AG04450 (cell line): ENCODE data around the gene SMIM1. TPM values are rescaled to one million over a fixed set of nuclear protein-coding genes. Genes with fewer than 3 reads are reported as not detected.

Source experiments
- CTCF ChIA-PET: fragments of 300-600, 350-600 bp; formaldehyde crosslinking; extraction: SDS; loops from one replicate; lab custom pipeline; 2022; ENCODE audit warnings: antibody characterized with exemption, inconsistent platforms; lab: Charles Lee
- POLR2A ChIA-PET: fragments of 350-600 bp; formaldehyde crosslinking; extraction: SDS; loops from one replicate; lab custom pipeline; 2021; ENCODE audit warnings: antibody characterized with exemption, inconsistent platforms; lab: Yijun Ruan, JAX
- DNase-seq: peaks from one replicate; pipeline ENCODE4 v3.0.0-alpha.2; 2011; ENCODE audit warnings: low read depth, low spot score
- H3K27ac ChIP-seq: one replicate; pipeline ENCODE4 v1.5.1; 2012; ENCODE audit warnings: low read depth, low read length, control low read depth
- H3K27me3 ChIP-seq: one replicate; pipeline ENCODE4 v1.6.0; 2012; ENCODE audit warnings: low read length; ENCODE audit not compliant: control insufficient read depth, insufficient read depth
- H3K4me3 ChIP-seq: 2 replicates; pipeline ENCODE4 v1.5.1; 2011; ENCODE audit warnings: mild to moderate bottlenecking, low read depth, low read length, control low read depth
- H3K9me3 ChIP-seq: 2 replicates; pipeline ENCODE4 v1.5.1; 2012; ENCODE audit warnings: low read length; ENCODE audit not compliant: control insufficient read depth, insufficient read depth
- polyA plus RNA-seq: library from polyadenylated mRNA; depleted of rRNA; stranded (reverse); fragments of >200 nt; gene quantifications from 2 replicates; pipeline ENCODE4 v1.2.3, GENCODE V29; 2011
- TF ChIP-seq, protein P1 (sequence below): IDR thresholded peaks from 2 replicates; pipeline ENCODE4 v1.5.1; 2011; ENCODE audit warnings: low read depth, low read length, control low read depth, inconsistent platforms

SMIM1 gene
- polyA plus RNA-seq, 1 experiment: 1.1 TPM

DNA sequence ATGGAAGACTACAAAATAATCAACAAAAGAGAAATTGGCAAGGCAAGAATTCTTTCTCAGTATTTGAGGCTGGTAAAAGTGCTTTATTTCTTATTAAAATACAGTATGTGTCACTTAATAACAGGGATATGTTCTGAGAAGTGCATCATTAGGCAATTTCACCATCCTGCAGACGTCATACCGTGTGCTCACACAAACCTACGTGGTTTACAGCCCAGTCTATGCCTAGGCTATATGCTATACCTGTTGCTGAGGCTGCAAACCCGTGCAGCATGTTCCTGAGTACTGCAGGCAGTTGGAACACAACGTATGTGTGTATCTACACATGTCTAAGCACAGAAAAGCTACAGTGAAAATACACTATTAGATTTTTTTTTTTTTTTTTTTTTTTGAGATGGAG, 23.0 kb upstream of the SMIM1 start:
- ChIA-PET CTCF (no interaction called here), POLR2A (no interaction called here)
- no peak for DNase-seq
- Histone ChIP-seq H3K9me3 (no peaks in the 10 kb centered on the region), H3K4me3 (no peak overlapping the region), H3K27ac (no peak overlapping the region), H3K27me3 (peaks cover 26% of the 10 kb centered on the region)
- TF ChIP-seq, protein P1, sequence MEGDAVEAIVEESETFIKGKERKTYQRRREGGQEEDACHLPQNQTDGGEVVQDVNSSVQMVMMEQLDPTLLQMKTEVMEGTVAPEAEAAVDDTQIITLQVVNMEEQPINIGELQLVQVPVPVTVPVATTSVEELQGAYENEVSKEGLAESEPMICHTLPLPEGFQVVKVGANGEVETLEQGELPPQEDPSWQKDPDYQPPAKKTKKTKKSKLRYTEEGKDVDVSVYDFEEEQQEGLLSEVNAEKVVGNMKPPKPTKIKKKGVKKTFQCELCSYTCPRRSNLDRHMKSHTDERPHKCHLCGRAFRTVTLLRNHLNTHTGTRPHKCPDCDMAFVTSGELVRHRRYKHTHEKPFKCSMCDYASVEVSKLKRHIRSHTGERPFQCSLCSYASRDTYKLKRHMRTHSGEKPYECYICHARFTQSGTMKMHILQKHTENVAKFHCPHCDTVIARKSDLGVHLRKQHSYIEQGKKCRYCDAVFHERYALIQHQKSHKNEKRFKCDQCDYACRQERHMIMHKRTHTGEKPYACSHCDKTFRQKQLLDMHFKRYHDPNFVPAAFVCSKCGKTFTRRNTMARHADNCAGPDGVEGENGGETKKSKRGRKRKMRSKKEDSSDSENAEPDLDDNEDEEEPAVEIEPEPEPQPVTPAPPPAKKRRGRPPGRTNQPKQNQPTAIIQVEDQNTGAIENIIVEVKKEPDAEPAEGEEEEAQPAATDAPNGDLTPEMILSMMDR: no peak

DNA sequence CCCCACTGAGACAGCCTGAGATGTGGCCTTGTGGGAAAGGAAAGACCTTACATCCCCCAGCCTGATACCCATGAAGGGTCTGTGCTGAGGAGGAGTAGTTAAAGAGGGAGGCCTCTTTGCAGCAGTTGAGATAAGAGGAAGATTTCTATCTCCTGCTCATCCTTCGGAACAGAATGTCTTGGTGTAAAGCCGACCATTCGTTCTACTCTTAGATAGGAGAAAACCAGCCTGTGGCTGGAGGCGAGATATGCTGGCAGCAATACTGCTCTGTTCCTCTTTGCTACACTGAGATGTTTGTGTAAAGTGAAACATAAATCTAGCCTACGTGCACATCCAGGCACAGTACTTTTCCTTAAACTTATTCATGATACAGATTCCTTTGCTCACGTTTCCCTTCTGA, 21.8 kb upstream of the SMIM1 start:
- no peak overlapping the region for H3K27ac ChIP-seq
- peaks cover 25% of the 10 kb centered on the region for H3K27me3 ChIP-seq
- POLR2A ChIA-PET: no interaction called here
- TF ChIP-seq, protein P1: no peak
- CTCF ChIA-PET: no interaction called here
- H3K4me3 ChIP-seq: no peak overlapping the region
- no peaks in the 10 kb centered on the region for H3K9me3 ChIP-seq
- DNase-seq: no peak

DNA sequence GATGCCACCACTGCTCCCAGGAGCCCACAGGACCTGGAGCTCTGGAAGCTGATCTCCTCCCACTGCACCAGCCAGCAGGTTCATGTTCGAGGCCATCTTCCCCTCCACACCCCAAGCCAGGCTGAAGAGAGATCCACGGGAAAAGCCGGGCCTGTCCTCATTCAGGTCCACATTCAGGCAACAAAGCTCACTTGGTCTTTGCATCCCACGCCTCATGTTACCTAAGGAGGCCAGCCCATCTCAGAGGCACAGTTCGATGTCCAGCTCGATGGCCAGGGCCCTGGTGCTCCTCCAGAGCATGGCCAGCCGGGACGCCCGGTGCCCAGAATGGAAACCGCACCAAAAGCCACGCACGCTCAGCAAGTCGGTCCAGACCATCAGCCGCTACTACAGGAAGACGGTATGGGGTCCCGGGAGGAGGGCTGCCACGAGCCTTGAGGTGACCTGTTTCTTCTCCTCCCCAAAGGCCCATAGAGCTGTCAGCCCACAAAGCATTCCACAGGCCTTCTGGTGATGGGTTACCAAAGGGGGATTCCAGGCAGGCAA, 20.1 kb upstream of the SMIM1 start, which contains the start of gene CCDC27:
Gene CCDC27, plus strand, starts transcription at position 51 of the 546 bp plus-strand sequence. Its CDS starts 32 bp downstream, at position 83.
- ChIA-PET POLR2A (no interaction called here), CTCF (no interaction called here)
- TF ChIP-seq, protein P1: no peak
- Histone ChIP-seq H3K4me3 (no peak within 1 kb of the TSS), H3K9me3 (no peaks in the 10 kb centered on the region), H3K27ac (no peak within 1 kb of the TSS), H3K27me3 (peaks cover 21% of the 10 kb centered on the region)
- no peak for DNase-seq

DNA sequence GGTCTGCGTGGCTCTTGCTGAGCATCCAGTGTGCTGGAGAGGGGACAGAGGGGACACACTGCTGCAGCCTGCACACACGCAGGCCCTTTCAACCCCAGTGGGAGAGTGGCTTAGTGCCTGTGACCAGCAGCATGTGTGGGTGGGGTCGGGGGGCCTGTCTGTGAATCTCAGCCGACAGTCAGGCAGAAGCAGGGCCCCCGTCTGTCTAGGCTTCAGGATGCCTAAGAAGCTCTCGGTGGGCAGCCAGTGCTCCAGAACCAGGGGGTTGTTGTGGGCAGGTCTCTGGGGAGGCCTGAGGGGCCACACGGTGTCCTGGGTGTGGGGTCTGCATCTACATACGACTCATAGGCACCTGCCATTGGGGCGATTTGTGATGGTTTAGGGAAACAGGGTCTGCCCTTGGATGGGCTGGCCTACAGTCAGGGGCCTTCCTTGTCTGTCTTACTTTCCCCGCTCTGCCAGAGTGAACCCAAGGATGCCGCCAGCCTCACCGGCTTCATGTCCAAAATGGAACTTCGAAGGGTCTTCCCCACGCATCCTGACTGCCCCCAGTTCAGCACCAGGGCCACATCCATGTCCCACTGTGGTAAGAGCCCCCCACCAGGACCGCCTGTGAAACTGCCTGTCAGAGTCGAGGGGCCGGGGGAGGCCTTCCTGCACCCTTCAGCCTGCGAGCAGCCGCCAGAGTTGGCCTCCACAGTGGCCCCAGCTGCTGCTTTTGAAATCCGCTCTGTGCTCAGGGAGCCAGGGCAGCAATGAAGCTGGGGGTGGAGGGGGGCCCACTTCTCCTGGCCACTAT, 18.7 kb upstream of the SMIM1 start:
- POLR2A ChIA-PET: no interaction called here
- no peak for DNase-seq
- CTCF ChIA-PET: no interaction called here
- Histone ChIP-seq H3K9me3 (no peaks in the 10 kb centered on the region), H3K27me3 (peaks cover 17% of the 10 kb centered on the region), H3K4me3 (no peak overlapping the region), H3K27ac (no peak overlapping the region)
- TF ChIP-seq, protein P1: no peak

DNA sequence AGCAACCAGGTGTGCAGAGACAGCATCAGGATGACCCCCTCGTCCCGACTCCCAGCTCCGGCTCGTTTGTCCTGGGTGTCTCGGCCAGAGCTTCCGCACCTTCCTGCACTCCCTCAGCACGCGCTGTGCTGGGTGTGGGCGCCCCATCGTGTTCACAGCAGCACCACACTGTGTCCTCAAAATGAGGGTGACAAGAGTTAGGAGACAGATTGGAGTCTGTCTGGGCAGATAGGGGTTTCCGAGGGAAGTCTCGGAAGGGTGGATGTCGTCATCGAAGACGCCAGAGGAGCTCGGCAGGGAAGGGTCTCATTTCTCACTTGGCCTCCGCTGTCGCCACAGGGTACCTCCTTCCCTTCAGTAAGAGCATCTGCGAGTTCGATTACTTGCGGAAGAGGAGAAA, 16.2 kb upstream of the SMIM1 start:
- peaks cover 22% of the 10 kb centered on the region for H3K27me3 ChIP-seq
- no peak overlapping the region for H3K4me3 ChIP-seq
- no peak overlapping the region for H3K27ac ChIP-seq
- TF ChIP-seq, protein P1: no peak
- H3K9me3 ChIP-seq: no peaks in the 10 kb centered on the region; the same call in 1 of the 2 replicates
- no peak for DNase-seq
- CTCF ChIA-PET: interaction anchor here (1.2 kb wide), 1 partner anchor 32 kb away, joined by 4 read pairs; no protein-coding TSS in a partner anchor
- POLR2A ChIA-PET: no interaction called here
